Neural cell (in vitro differentiated cells): ENCODE measurements around the gene EIF2D.

ENCODE experiments used
- CTCF ChIP-seq: fragments of 450-650 bp; IDR thresholded peaks from 2 replicates; pipeline ENCODE4 v1.5.1; 2014; ENCODE audit warnings: antibody characterized with exemption, mild to moderate bottlenecking, moderate library complexity; ENCODE audit not compliant: poor library complexity, severe bottlenecking
- EP300 ChIP-seq: fragments of 450-650 bp; conservative IDR thresholded peaks from 2 replicates; pipeline ENCODE4 v1.6.1; 2014; ENCODE audit warnings: antibody characterized with exemption, mild to moderate bottlenecking, moderate library complexity; ENCODE audit not compliant: poor library complexity, severe bottlenecking
- EZH2 ChIP-seq: fragments of 200-600, 300-800 bp; shearing (Covaris generic), sonication (generic); IDR thresholded peaks from 2 replicates; pipeline ENCODE4 v1.6.1; 2014; ENCODE audit warnings: antibody characterized with exemption, low read length, borderline replicate concordance, mild to moderate bottlenecking; ENCODE audit not compliant: insufficient read depth, poor library complexity, severe bottlenecking
- POLR2AphosphoS5 ChIP-seq: IDR thresholded peaks from 2 replicates; pipeline ENCODE4 v1.6.1; 2012
- SMC3 ChIP-seq: fragments of 450-650 bp; conservative IDR thresholded peaks from 2 replicates; pipeline ENCODE4 v1.6.1; 2014; ENCODE audit warnings: antibody characterized with exemption, mild to moderate bottlenecking, moderate library complexity; ENCODE audit not compliant: poor library complexity
- TAF1 ChIP-seq: IDR thresholded peaks from 2 replicates; pipeline ENCODE4 v1.6.1; 2012; ENCODE audit warnings: low read depth

GRCh38 chr1:206582971-206583706 is 29.1 kb downstream of the EIF2D start:
- TF ChIP-seq SMC3: no peak
- TF ChIP-seq TAF1: no peak
- no peak for TF ChIP-seq POLR2AphosphoS5
- no peak for TF ChIP-seq CTCF
- no peak for TF ChIP-seq EZH2
- TF ChIP-seq EP300: no peak
